Osteoblast (primary cell): ENCODE data around the gene TKTL1. TPM values are rescaled to one million over a fixed set of nuclear protein-coding genes. Genes with fewer than 3 reads are reported as not detected.
"Not testable (repeated sequence)": the region's sequence is repeated elsewhere in the genome, so short reads cannot be mapped to it uniquely, and the experiment has no call there.

Experiments used
- DNase-seq: peaks from one replicate; pipeline ENCODE4 v3.0.0; 2011; ENCODE audit warnings: low spot score, mixed read lengths; ENCODE audit not compliant: insufficient read length; ENCODE audit errors: missing footprints
- H2AFZ ChIP-seq: 2 replicates; pipeline ENCODE4 v1.6.0; 2011; ENCODE audit warnings: mild to moderate bottlenecking, low read length
- H3K27ac ChIP-seq: 2 replicates; pipeline ENCODE4 v1.5.1; 2011; ENCODE audit warnings: mild to moderate bottlenecking, low read depth, low read length, moderate library complexity
- H3K27me3 ChIP-seq: 2 replicates; pipeline ENCODE4 v1.6.0; 2012; ENCODE audit warnings: mild to moderate bottlenecking, control low read depth, inconsistent platforms, low read length, moderate library complexity; ENCODE audit not compliant: insufficient read depth
- H3K36me3 ChIP-seq: 2 replicates; pipeline ENCODE4 v1.5.1; 2011; ENCODE audit warnings: mild to moderate bottlenecking, low read length, control low read depth, moderate library complexity; ENCODE audit not compliant: insufficient read depth
- H3K4me1 ChIP-seq: 2 replicates; pipeline ENCODE4 v1.5.1; 2011; ENCODE audit warnings: mild to moderate bottlenecking, low read length, control low read depth, moderate library complexity; ENCODE audit not compliant: insufficient read depth
- H3K4me2 ChIP-seq: 2 replicates; pipeline ENCODE4 v1.6.0; 2011; ENCODE audit warnings: mild to moderate bottlenecking, low read length; ENCODE audit not compliant: insufficient read depth
- H3K4me3 ChIP-seq: fragments of 200-600 bp; sonication (generic); 3 replicates; pipeline ENCODE4 v1.5.1; 2012; ENCODE audit warnings: mild to moderate bottlenecking, low read length, inconsistent platforms; ENCODE audit not compliant: insufficient read depth
- H3K79me2 ChIP-seq: 2 replicates; pipeline ENCODE4 v1.6.0; 2012; ENCODE audit warnings: mild to moderate bottlenecking, low read length, control low read depth, inconsistent platforms; ENCODE audit not compliant: insufficient read depth
- H3K9me3 ChIP-seq: 2 replicates; pipeline ENCODE4 v1.5.1; 2011; ENCODE audit warnings: low read depth, low read length, control low read depth
- H4K20me1 ChIP-seq: 2 replicates; pipeline ENCODE4 v1.6.0; 2012; ENCODE audit warnings: mild to moderate bottlenecking, low read length, control low read depth; ENCODE audit not compliant: insufficient read depth
- total RNA-seq: library from RNA; depleted of rRNA; stranded (reverse); fragments of >200 nt; gene quantifications from 2 replicates; pipeline ENCODE4 v1.2.3, GENCODE V29; 2012
- TF ChIP-seq, protein P1 (sequence below): IDR thresholded peaks from 2 replicates; pipeline ENCODE4 v1.5.1; 2011; ENCODE audit warnings: mild to moderate bottlenecking, low read depth, low read length, moderate library complexity; ENCODE audit errors: extremely low read depth

The TKTL1 gene
- total RNA-seq, 1 donor, result not detected

DNA sequence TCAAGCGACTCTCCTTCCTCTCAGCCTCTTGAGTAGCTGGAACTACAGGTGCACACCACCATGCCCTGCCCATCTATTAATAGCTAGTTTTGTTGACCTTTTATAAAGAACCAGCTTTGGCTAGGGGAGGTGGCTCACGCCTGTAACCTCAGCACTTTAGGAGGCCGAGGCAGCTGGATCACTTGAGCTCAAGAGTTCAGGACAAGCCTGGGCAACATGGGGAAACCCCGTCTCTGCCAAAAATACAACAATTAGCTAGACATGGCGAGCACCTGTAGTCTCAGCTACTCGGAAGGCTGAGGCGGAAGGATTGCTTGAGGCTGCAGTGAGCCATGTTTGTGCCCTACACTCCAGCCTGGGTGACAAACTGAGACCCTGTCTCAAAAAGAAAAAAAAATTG is 2.7 kb downstream of the TKTL1 start:
- TF ChIP-seq, protein P1, sequence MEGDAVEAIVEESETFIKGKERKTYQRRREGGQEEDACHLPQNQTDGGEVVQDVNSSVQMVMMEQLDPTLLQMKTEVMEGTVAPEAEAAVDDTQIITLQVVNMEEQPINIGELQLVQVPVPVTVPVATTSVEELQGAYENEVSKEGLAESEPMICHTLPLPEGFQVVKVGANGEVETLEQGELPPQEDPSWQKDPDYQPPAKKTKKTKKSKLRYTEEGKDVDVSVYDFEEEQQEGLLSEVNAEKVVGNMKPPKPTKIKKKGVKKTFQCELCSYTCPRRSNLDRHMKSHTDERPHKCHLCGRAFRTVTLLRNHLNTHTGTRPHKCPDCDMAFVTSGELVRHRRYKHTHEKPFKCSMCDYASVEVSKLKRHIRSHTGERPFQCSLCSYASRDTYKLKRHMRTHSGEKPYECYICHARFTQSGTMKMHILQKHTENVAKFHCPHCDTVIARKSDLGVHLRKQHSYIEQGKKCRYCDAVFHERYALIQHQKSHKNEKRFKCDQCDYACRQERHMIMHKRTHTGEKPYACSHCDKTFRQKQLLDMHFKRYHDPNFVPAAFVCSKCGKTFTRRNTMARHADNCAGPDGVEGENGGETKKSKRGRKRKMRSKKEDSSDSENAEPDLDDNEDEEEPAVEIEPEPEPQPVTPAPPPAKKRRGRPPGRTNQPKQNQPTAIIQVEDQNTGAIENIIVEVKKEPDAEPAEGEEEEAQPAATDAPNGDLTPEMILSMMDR, result no peak
- no peaks in the 10 kb centered on the region for H3K36me3 ChIP-seq
- H3K4me2 ChIP-seq, result no peak overlapping the region
- H3K9me3 ChIP-seq, result no peaks in the 10 kb centered on the region
- no peaks in the 10 kb centered on the region for H3K4me1 ChIP-seq
- H4K20me1 ChIP-seq, result no peaks in the 10 kb centered on the region
- H3K27me3 ChIP-seq, result no peaks in the 10 kb centered on the region
- no peak overlapping the region for H2AFZ ChIP-seq
- no peaks in the 10 kb centered on the region for H3K79me2 ChIP-seq
- DNase-seq, result no peak
- H3K27ac ChIP-seq, result no peak overlapping the region
- H3K4me3 ChIP-seq, result no peak overlapping the region

DNA sequence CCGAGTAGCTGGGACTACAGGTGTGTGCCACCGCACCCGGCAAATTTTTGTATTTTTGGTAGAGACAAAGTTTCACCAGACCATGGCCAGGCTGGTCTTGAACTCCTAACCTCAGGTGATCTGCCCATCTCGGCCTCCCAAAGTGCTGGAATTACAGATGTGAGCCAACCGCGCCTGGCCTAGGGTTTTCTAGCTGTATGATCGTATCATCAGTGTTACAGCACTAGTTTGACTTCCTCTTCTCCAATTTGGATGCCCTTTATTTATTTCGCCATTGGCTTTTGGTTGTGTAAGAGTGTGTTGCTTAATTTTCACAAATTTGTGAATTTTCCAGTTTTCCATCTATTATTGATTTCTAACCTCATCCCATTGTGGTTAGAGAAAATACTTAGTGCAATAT is 5.2 kb downstream of the TKTL1 start:
- DNase-seq, result no peak

DNA sequence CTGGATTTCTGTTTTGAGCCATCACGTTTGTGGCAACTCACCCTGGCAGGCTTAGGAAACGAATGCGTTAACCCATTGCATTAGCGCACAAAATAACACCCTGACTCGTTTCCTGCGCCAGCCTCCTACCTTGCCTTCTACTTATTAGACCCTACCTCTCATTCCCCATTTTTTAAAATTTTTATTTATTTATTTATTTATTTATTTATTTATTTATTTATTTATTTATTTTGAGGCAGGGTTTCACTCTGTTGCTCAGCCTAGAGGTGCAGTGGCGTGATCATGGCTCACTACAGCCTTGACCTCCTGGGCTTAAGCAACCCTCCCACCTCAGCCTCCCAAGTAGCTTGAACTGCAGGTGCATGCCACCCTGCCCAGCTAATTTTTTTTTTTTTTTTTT is 7.4 kb downstream of the TKTL1 start:
- H3K4me2 ChIP-seq, H3K27ac ChIP-seq, H4K20me1 ChIP-seq: not testable (repeated sequence)

More for the DNA sequence above, 5.2 kb downstream of the TKTL1 start:
- H4K20me1 ChIP-seq, result no peaks in the 10 kb centered on the region
- no peaks in the 10 kb centered on the region for H3K9me3 ChIP-seq
- H2AFZ ChIP-seq, result no peak overlapping the region
- H3K4me1 ChIP-seq, result no peaks in the 10 kb centered on the region
- no peak overlapping the region for H3K4me2 ChIP-seq
- H3K36me3 ChIP-seq, result no peaks in the 10 kb centered on the region
- H3K79me2 ChIP-seq, result no peaks in the 10 kb centered on the region
- TF ChIP-seq, protein P1, result no peak
- H3K4me3 ChIP-seq, result no peak overlapping the region
- no peak overlapping the region for H3K27ac ChIP-seq
- no peaks in the 10 kb centered on the region for H3K27me3 ChIP-seq

DNA sequence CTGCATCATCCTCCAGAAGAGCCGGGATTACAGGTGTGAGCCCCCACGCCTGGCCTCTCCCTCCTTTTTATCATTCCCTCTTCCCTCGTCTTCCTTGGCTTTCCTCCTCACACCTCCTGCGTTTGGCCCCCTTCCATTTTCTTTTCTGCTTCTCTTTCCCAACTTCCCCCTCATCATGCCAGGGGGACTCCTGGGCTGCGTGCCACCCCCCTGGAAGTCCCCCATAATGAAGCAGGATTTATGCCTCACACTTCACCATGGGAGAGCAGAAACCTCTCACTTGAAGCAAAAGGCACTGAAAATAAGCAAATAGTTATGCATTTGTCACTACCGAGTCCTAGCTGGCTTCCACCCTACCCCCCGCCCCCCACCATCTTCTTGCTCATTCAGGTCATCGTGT is 7.9 kb downstream of the TKTL1 start:
- Histone ChIP-seq H3K27ac (no peak overlapping the region), H3K4me3 (no peak overlapping the region), H3K4me1 (no peaks in the 10 kb centered on the region), H4K20me1 (no peaks in the 10 kb centered on the region), H3K27me3 (peaks cover 5% of the 10 kb centered on the region), H3K9me3 (no peaks in the 10 kb centered on the region), H2AFZ (no peak overlapping the region), H3K36me3 (no peaks in the 10 kb centered on the region), H3K79me2 (no peaks in the 10 kb centered on the region), H3K4me2 (no peak overlapping the region)
- DNase-seq, result no peak
- TF ChIP-seq, protein P1, result no peak

More for the DNA sequence above, 7.4 kb downstream of the TKTL1 start:
- not testable (repeated sequence) for H3K4me1 ChIP-seq, DNase-seq, H3K9me3 ChIP-seq, H3K4me3 ChIP-seq, H3K27me3 ChIP-seq, H2AFZ ChIP-seq, H3K36me3 ChIP-seq, H3K79me2 ChIP-seq
